GM21447 (cell line): ENCODE measurements around the gene WDR93.
"Not testable (repeated sequence)": the region's sequence is repeated elsewhere in the genome, so short reads cannot be mapped to it uniquely, and the experiment has no call there.

Experiments
- ATAC-seq: cut with Tn5 transposase; IDR thresholded peaks from one replicate; pipeline ENCODE4 v1.9.1; 2021; ENCODE audit not compliant: unreplicated experiment

WDR93 gene

DNA sequence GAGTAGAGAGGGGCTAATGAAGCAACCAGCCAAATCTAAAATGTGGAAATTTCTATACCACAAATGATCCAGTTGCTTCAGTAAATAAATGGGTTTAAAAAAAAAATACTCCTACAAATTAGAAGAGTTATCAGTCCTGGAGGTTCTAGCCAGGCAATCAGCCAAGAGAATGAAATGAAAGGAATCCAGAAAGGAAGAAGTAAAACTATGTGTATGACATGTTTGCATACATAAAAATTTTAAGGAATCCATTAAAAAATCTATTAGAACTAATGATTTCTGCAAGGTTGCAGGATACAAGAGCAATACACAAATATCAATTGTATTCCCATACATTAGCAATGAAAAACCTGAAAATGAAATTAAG lies 95.1 kb downstream of the WDR93 start:
- no peak for ATAC-seq

DNA sequence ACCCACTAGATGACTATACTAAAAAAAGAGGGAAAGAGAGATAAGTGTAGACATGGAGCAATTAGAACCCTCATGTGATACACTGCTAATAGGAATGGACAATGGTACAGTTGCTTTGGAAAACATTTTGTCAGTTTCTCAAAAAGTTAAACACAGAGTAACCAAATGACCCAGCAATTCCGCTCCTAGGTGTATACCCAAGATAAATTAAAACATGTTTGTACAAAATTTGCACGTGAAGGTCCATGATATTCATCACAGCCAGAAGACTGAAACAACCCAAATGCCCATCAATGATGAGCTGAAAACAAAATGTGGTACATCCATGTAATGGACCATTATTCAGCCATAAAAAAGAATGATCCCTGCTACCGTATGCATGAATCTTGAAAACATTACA lies 97.3 kb downstream of the WDR93 start:
- no peak for ATAC-seq

DNA sequence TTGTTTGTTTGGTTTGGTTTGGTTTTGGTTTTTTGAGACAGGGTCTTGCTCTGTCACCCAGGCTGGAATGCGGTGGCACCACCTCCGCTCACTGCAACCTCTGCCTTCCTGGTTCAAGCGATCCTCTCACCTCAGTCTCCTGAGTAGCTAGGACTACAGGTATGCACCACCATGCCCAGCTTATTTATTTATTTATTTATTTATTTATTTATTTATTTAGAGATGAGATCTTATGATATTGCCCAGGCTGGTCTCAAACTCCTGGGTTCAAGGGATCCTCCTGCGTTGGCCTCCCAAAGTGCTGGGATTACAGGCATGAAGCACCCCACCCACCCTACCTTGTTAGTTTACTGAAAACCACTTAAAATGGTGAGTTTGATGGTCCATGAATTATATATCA lies 98.0 kb downstream of the WDR93 start:
- ATAC-seq, result not testable (repeated sequence)

DNA sequence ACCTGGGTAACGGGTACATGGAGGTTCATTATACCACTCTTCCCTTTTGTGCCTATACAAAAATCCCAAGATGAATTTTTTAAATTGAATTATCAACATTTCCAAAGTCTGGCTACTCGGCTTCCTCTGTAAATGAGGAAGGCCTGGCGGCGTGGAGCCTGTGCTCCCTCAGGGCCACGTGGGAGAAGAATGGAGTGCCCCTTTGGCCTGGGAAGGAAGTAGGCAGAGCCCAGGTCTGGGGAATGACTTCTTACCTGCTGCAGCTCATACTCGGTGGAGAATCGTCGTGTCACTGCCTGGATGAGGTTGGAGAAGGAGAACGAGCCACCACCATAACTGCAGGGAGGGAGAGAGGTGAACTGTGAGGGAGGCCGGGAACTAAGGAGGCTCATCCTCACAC lies 99.6 kb downstream of the WDR93 start:
- ATAC-seq, result no peak

DNA sequence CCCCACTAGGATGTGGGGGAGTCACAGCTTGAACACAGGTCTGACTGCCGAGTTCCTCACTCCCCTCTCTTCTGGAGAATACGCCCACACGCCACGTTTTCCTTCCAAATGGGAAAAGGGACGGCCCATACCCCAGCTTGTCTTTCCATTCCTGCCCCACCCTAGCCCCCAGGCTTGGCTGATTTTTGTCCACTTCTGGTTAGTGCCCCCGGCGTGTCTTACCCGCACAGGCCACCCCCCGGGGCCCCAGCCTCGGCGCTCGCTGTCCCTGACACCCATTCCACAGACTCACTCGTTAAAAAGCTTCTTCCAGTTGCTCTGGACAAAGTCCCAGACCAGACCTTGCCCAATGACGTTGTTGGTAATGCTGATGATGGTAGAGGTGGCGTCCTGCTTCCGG lies 100.0 kb downstream of the WDR93 start:
- ATAC-seq, result no peak

DNA sequence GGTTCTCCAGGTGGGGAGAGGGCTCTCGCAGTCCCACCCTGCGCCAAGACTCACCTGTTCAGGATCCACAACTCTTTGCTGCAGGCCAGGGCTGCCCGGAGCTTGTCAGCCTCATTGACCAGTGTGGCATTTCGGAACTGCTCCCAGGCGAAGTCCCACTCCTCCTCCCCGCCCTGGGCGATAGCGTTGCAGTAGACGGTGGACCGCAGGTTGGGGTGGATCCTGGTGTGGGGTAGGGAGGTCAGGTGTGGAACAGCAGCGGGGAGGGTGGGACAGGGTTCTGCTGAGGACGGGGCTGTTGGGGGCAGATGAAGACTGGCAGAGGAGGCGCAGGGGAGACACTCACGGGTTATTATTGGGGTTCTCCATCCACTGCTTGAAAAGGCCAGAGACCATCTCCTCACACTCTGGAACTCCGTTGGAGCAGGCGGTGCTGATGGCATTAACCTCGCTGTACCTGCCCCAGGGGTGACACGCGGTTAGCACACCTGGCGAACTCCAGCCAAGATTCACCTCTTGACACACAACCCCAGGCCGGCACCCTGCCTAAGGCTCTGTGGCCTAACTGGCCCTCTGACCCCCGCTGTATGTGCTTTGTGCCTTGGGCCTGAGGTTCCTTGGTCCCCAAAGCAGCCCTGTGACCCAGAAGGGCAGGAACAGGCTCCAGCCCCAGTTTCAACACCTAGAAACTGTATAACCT lies 101.6 kb downstream of the WDR93 start:
- ATAC-seq, result no peak
